Dendritic cell treated with granulocyte-macrophage colony-stimulating factor and Interleukin-4, amounts not matched to agents 40 ng/mL and 50 ng/mL, for 4 days (primary cell): Measurements from ENCODE around the gene BTBD10.
"Not testable (repeated sequence)": the region's sequence is repeated elsewhere in the genome, so short reads cannot be mapped to it uniquely, and the experiment has no call there.

Experiments used
- H3K27ac Mint-ChIP-seq: one replicate; pipeline ENCODE4 v1.8.0; 2022; ENCODE audit warnings: mild to moderate bottlenecking, mixed read lengths
- H3K27me3 Mint-ChIP-seq: one replicate; pipeline ENCODE4 v1.8.0; 2022; ENCODE audit warnings: mild to moderate bottlenecking, mixed read lengths
- H3K36me3 Mint-ChIP-seq: one replicate; pipeline ENCODE4 v1.8.0; 2022; ENCODE audit warnings: low read depth, mixed read lengths
- H3K4me1 Mint-ChIP-seq: one replicate; pipeline ENCODE4 v1.8.0; 2022; ENCODE audit warnings: low read depth, mixed read lengths
- H3K4me3 Mint-ChIP-seq: one replicate; pipeline ENCODE4 v1.8.0; 2022; ENCODE audit warnings: mild to moderate bottlenecking, moderate library complexity, mixed read lengths
- H3K9me3 Mint-ChIP-seq: one replicate; pipeline ENCODE4 v1.8.0; 2022; ENCODE audit warnings: mixed read lengths
- intact Hi-C: fragments of 100-400 bp; cut with micrococcal nuclease; formaldehyde crosslinking; loops from one replicate; pipeline ENCODE4 v1.15.0; 2022

The BTBD10 gene

GRCh38 chr11:13429836-13430235 is 33.2 kb downstream of the BTBD10 start:
- intact Hi-C loops = no loop called here
- Mint-ChIP-seq H3K9me3 (peaks cover 38% of the 10 kb centered on the region), H3K4me1 (peaks cover 18% of the 10 kb centered on the region), H3K36me3 (peaks cover 54% of the 10 kb centered on the region), H3K27me3 (no peaks in the 10 kb centered on the region), H3K27ac (no peak overlapping the region), H3K4me3 (no peak overlapping the region)

DNA sequence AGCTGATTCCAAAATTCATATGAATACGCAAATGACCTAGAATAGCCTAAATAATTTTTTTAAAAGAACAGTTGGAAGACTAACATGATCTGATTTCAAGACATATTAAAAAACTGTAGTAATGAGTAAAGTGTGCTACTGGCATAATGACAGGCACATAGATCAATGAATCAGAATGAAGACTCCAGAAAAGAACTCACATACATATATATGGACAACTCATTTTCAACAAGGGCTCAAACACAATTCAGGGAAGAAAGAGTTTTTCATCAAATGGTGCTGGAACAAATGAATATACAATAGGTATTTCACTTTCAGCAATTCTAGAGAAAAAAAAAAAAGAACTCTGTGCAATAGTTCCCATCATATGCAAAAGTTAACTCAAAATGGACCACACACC is 33.7 kb downstream of the BTBD10 start:
- Mint-ChIP-seq H3K27ac (no peak overlapping the region), H3K4me3 (no peak overlapping the region), H3K4me1 (peaks cover 18% of the 10 kb centered on the region), H3K9me3 (peaks cover 38% of the 10 kb centered on the region), H3K27me3 (no peaks in the 10 kb centered on the region), H3K36me3 (peaks cover 59% of the 10 kb centered on the region)
- intact Hi-C loops = no loop called here

DNA sequence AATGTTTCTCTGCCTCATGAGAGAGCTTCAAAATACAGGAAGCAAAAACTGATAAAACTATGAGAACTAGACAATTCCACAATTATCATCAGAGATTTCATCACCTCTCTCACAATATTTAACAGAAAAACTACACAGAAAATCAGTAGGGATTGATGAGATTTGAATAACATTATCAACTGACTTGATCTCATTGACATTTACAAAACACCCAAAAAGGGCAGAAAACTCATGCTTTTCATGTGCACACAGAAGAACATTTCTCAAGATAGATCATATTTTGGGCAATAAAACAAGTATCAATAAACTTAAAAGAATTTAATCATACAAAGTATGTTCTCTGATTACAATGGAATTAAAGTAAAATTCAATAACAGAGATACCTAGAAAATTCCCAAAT is 35.6 kb downstream of the BTBD10 start:
- peaks cover 38% of the 10 kb centered on the region for H3K9me3 Mint-ChIP-seq
- peaks cover 60% of the 10 kb centered on the region for H3K36me3 Mint-ChIP-seq
- H3K27me3 Mint-ChIP-seq = no peaks in the 10 kb centered on the region
- H3K4me3 Mint-ChIP-seq = no peak overlapping the region
- peaks cover 18% of the 10 kb centered on the region for H3K4me1 Mint-ChIP-seq
- no peak overlapping the region for H3K27ac Mint-ChIP-seq
- intact Hi-C loops = no loop called here

DNA sequence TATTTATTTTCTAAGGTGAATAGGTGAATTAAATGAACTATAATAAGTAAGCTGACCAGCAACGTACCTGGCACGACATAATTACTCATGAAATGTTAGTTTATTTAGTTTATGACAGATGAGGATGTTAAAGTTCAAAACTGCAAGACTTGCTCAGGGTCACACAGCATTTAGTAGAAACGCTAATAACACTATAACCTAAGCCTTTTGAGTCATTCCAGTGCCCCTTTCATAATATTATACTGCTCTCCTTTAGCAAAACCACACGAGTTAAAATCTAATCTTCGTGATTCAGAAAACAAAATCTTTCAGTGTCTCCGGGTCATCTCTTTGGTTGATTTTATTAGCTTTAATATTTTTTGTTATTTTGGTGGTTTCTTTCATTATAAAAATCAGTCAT is 39.6 kb downstream of the BTBD10 start:
- Mint-ChIP-seq H3K27me3 (no peaks in the 10 kb centered on the region), H3K36me3 (peaks cover 63% of the 10 kb centered on the region), H3K4me1 (peaks cover 18% of the 10 kb centered on the region), H3K27ac (no peak overlapping the region), H3K9me3 (peaks cover 35% of the 10 kb centered on the region), H3K4me3 (no peak overlapping the region)
- intact Hi-C loops = no loop called here

GRCh38 chr11:13421561-13421960 is 41.5 kb downstream of the BTBD10 start:
- intact Hi-C loops = no loop called here
- Mint-ChIP-seq H3K9me3 (peaks cover 17% of the 10 kb centered on the region), H3K27me3 (no peaks in the 10 kb centered on the region), H3K4me1 (peaks cover 18% of the 10 kb centered on the region), H3K36me3 (peaks cover 57% of the 10 kb centered on the region), H3K27ac (no peak overlapping the region), H3K4me3 (no peak overlapping the region)

DNA sequence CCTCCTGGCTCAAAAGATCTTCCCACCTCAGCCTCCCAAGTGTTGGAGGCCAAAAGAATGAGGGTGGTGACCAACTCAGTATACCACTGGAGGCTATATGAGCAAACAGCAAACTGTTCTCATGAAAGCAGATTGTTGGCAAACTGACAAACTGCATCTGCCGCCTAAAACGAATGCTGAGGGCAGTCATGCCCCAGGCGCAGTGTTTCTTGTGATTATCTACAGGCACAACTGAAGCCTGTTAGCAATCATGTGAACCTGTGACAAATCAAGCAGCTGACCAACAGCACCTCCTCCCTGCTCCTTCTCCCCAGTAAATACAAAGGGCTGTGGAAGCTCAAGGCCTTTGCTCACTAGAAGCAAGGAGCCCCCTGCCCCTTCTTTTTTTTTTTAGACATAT is 47.8 kb downstream of the BTBD10 start:
- Mint-ChIP-seq H3K27me3 (no peaks in the 10 kb centered on the region), H3K4me3 (no peak overlapping the region), H3K27ac (no peak overlapping the region), H3K9me3 (no peaks in the 10 kb centered on the region), H3K36me3 (peaks cover 74% of the 10 kb centered on the region), H3K4me1 (no peaks in the 10 kb centered on the region)
- intact Hi-C loops = loop anchor here (10.0 kb wide), 1 partner anchor 50 kb away; the partner anchor contains the start of gene BTBD10

- Mint-ChIP-seq H3K9me3 (peaks cover 20% of the 10 kb centered on the region), H3K27ac (no peak overlapping the region), H3K4me3 (no peak overlapping the region), H3K4me1 (no peaks in the 10 kb centered on the region), H3K36me3 (peaks cover 31% of the 10 kb centered on the region), H3K27me3 (no peaks in the 10 kb centered on the region)
- intact Hi-C loops = no loop called here
Measured at GRCh38 chr11:13405220-13405619, 57.8 kb downstream of the BTBD10 start.

GRCh38 chr11:13398335-13398734 is 64.7 kb downstream of the BTBD10 start:
- Mint-ChIP-seq H3K9me3 (peaks cover 44% of the 10 kb centered on the region), H3K36me3 (peaks cover 41% of the 10 kb centered on the region)
- H3K27me3 Mint-ChIP-seq, H3K27ac Mint-ChIP-seq, H3K4me3 Mint-ChIP-seq, intact Hi-C loops, H3K4me1 Mint-ChIP-seq: not testable (repeated sequence)

- H3K27ac Mint-ChIP-seq = no peak overlapping the region
- intact Hi-C loops = no loop called here
- no peaks in the 10 kb centered on the region for H3K27me3 Mint-ChIP-seq
- H3K36me3 Mint-ChIP-seq = peaks cover 58% of the 10 kb centered on the region
- H3K4me1 Mint-ChIP-seq = no peaks in the 10 kb centered on the region
- H3K4me3 Mint-ChIP-seq = no peak overlapping the region
- no peaks in the 10 kb centered on the region for H3K9me3 Mint-ChIP-seq
Measured at GRCh38 chr11:13391217-13391616, 71.8 kb downstream of the BTBD10 start.

DNA sequence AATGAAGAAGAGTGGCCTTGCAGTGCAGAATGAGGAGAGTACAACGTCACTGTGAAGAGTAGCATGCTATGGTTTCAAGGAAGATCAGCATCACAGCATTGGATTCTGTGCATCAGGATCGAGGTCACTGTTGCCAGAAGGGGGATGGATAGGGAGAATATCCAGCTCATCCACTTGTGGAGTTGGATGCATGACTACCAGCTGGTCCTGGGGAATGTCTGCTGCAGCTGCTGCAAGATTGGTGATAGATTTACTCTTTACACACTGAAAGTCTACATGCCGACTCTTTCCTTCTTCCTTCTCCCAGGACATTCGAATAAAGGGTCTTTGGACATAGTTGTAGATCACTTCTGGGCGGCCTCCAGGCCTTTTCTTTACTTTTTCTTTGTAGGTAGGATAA is 74.3 kb downstream of the BTBD10 start:
- Mint-ChIP-seq H3K27me3 (no peaks in the 10 kb centered on the region), H3K4me1 (no peaks in the 10 kb centered on the region), H3K27ac (no peak overlapping the region), H3K36me3 (peaks cover 77% of the 10 kb centered on the region), H3K9me3 (no peaks in the 10 kb centered on the region), H3K4me3 (no peak overlapping the region)
- intact Hi-C loops = no loop called here

GRCh38 chr11:13386567-13386966 is 76.5 kb downstream of the BTBD10 start:
- H3K27me3 Mint-ChIP-seq = no peaks in the 10 kb centered on the region
- no peak overlapping the region for H3K4me3 Mint-ChIP-seq
- H3K9me3 Mint-ChIP-seq = no peaks in the 10 kb centered on the region
- no peak overlapping the region for H3K27ac Mint-ChIP-seq
- no peaks in the 10 kb centered on the region for H3K4me1 Mint-ChIP-seq
- H3K36me3 Mint-ChIP-seq = peaks cover 92% of the 10 kb centered on the region
- intact Hi-C loops = no loop called here

GRCh38 chr11:13384908-13385640 is 77.9 kb downstream of the BTBD10 start:
- no peak overlapping the region for H3K4me3 Mint-ChIP-seq
- intact Hi-C loops = no loop called here
- H3K27ac Mint-ChIP-seq = no peak overlapping the region
- H3K9me3 Mint-ChIP-seq = no peaks in the 10 kb centered on the region
- no peaks in the 10 kb centered on the region for H3K27me3 Mint-ChIP-seq
- H3K4me1 Mint-ChIP-seq = peaks cover 6% of the 10 kb centered on the region
- H3K36me3 Mint-ChIP-seq = peaks cover 92% of the 10 kb centered on the region

DNA sequence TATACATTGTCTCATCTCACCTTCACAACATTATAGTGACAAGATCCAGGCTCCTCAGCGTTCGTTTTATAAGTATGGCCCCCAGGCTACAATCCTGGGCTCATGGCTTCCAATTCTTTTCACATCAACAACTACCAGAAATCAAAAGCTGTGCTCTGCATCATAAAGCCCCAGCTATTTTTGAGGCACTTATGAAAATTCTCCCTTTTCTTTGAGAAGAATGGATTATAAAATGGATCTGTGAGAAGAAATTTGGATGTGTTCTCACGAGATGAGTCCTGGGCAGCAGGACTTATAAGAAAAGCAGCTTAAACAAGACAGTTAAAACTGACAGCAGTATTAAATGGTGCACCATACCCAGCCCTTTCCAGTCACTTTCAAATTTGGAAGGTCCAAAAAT is 80.3 kb downstream of the BTBD10 start:
- peaks cover 6% of the 10 kb centered on the region for H3K4me1 Mint-ChIP-seq
- no peak overlapping the region for H3K27ac Mint-ChIP-seq
- H3K36me3 Mint-ChIP-seq = peaks cover 92% of the 10 kb centered on the region
- H3K4me3 Mint-ChIP-seq = no peak overlapping the region
- H3K27me3 Mint-ChIP-seq = no peaks in the 10 kb centered on the region
- H3K9me3 Mint-ChIP-seq = no peaks in the 10 kb centered on the region
- intact Hi-C loops = no loop called here

- no peak overlapping the region for H3K27ac Mint-ChIP-seq
- peaks cover 94% of the 10 kb centered on the region for H3K36me3 Mint-ChIP-seq
- H3K27me3 Mint-ChIP-seq = no peaks in the 10 kb centered on the region
- H3K9me3 Mint-ChIP-seq = no peaks in the 10 kb centered on the region
- intact Hi-C loops = no loop called here
- peaks cover 6% of the 10 kb centered on the region for H3K4me1 Mint-ChIP-seq
- no peak overlapping the region for H3K4me3 Mint-ChIP-seq
Measured at GRCh38 chr11:13380731-13381130, 82.3 kb downstream of the BTBD10 start.

DNA sequence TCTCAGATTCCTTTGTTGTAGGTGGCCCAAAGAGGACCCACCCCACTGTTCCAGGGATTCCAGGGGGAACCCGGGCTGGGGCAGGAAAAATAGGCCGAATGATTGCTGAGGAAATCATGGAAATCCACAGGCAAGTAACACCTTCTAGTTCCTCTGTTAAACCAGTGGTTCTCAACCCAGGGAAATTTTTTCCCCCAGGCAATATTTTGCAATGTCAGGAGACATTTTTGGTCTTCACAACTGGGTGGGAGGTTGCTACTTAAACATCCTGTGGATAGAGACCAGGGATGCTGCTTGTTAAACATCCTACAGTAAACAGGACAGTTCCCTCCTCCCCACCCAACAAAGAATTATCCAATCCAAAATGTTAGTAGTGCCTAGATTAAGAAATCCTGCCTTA is 84.7 kb downstream of the BTBD10 start:
- no peaks in the 10 kb centered on the region for H3K27me3 Mint-ChIP-seq
- peaks cover 6% of the 10 kb centered on the region for H3K4me1 Mint-ChIP-seq
- intact Hi-C loops = no loop called here
- H3K36me3 Mint-ChIP-seq = peaks cover 99% of the 10 kb centered on the region
- H3K27ac Mint-ChIP-seq = no peak overlapping the region
- no peaks in the 10 kb centered on the region for H3K9me3 Mint-ChIP-seq
- H3K4me3 Mint-ChIP-seq = no peak overlapping the region
